ENCODE results near the gene CPVL.

DNA sequence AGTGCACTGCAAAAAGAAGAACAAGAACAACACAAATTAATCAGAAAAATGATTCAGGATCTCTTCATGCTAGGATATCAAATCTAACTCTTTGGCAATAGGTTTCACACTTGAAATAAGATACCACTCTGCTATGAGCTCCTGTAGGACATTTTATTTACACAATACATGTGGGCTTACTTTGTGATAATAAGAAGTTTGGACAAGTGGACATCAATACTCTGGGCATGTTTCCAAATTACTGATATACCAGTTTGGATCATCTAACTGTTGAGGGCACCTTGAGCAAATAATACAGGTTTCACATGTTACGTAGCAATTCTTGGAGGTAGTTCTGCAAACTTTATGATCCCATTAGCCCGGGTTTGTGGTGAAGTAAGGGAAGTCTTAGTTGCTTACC, 59.8 kb downstream of the CPVL start:
- TF ChIP-seq, protein P1, sequence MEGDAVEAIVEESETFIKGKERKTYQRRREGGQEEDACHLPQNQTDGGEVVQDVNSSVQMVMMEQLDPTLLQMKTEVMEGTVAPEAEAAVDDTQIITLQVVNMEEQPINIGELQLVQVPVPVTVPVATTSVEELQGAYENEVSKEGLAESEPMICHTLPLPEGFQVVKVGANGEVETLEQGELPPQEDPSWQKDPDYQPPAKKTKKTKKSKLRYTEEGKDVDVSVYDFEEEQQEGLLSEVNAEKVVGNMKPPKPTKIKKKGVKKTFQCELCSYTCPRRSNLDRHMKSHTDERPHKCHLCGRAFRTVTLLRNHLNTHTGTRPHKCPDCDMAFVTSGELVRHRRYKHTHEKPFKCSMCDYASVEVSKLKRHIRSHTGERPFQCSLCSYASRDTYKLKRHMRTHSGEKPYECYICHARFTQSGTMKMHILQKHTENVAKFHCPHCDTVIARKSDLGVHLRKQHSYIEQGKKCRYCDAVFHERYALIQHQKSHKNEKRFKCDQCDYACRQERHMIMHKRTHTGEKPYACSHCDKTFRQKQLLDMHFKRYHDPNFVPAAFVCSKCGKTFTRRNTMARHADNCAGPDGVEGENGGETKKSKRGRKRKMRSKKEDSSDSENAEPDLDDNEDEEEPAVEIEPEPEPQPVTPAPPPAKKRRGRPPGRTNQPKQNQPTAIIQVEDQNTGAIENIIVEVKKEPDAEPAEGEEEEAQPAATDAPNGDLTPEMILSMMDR (IDR thresholded peaks at IDR 0.05): no peak
- no peak for TF ChIP-seq POLR2A (IDR thresholded peaks at IDR 0.05)

Data from esophagus squamous epithelium (tissue), 4 donors.